Measurements from ENCODE around the gene RENBP.
"Not testable (repeated sequence)": the region's sequence is repeated elsewhere in the genome, so short reads cannot be mapped to it uniquely, and the experiment has no call there.

Gene RENBP

GRCh38 chrX:153944140-153944799, at the start of gene RENBP:
Gene RENBP, minus strand, starts transcription at chrX:153944643. Its CDS starts 33 bp downstream, at chrX:153944610.
- DNase-seq (ENCODE audit: low read depth in 2 of 2), result no peak

- no peak for DNase-seq (ENCODE audit: low read depth in 2 of 2)
Observed at GRCh38 chrX:153993978-153994377, 49.5 kb upstream of the RENBP start.

GRCh38 chrX:153993079-153993478, 48.6 kb upstream of the RENBP start:
- no peak for DNase-seq (ENCODE audit: low read depth in 2 of 2)

- no peak for DNase-seq (ENCODE audit: low read depth in 2 of 2)
Observed at GRCh38 chrX:153992180-153992579, 47.7 kb upstream of the RENBP start.

- no peak for DNase-seq (ENCODE audit: low read depth in 2 of 2)
Observed at GRCh38 chrX:153991013-153991580, 46.7 kb upstream of the RENBP start.

GRCh38 chrX:153989973-153990655, 45.7 kb upstream of the RENBP start:
- DNase-seq (ENCODE audit: low read depth in 2 of 2), result no peak

- DNase-seq (ENCODE audit: low read depth in 2 of 2), result no peak
Observed at GRCh38 chrX:153988493-153988892, 44.0 kb upstream of the RENBP start.

- DNase-seq (ENCODE audit: low read depth in 2 of 2), result no peak
Observed at GRCh38 chrX:153984351-153985178, 40.1 kb upstream of the RENBP start.

- DNase-seq (ENCODE audit: low read depth in 2 of 2), result no peak
Observed at GRCh38 chrX:153983321-153983801, 38.9 kb upstream of the RENBP start.

- DNase-seq (ENCODE audit: low read depth in 2 of 2), result peak; percentile 59 to 66
Observed at GRCh38 chrX:153981771-153982533, 37.5 kb upstream of the RENBP start.

GRCh38 chrX:153981231-153981630, 36.8 kb upstream of the RENBP start:
- no peak for DNase-seq (ENCODE audit: low read depth in 2 of 2)

- DNase-seq (ENCODE audit: low read depth in 2 of 2), result not testable (repeated sequence)
Observed at GRCh38 chrX:153980394-153980793, 36.0 kb upstream of the RENBP start.

- no peak for DNase-seq (ENCODE audit: low read depth in 2 of 2)
Observed at GRCh38 chrX:153974726-153975286, 30.4 kb upstream of the RENBP start.

GRCh38 chrX:153974003-153974725, 29.7 kb upstream of the RENBP start:
- DNase-seq (ENCODE audit: low read depth in 2 of 2), result no peak

- DNase-seq (ENCODE audit: low read depth in 2 of 2), result no peak
Observed at GRCh38 chrX:153973127-153974002, 28.9 kb upstream of the RENBP start.

GRCh38 chrX:153972368-153973126, 28.1 kb upstream of the RENBP start, which contains the start of gene TMEM187:
Gene TMEM187, plus strand, starts transcription at chrX:153972754. Its CDS starts 9,309 bp downstream, at chrX:153982063.
- peak; percentile 85 to 88 for DNase-seq (ENCODE audit: low read depth in 2 of 2)

- peak; percentile 79 to 89 for DNase-seq (ENCODE audit: low read depth in 2 of 2)
Observed at GRCh38 chrX:153971450-153972367, 27.3 kb upstream of the RENBP start, which contains the start of gene HCFC1. Gene HCFC1, minus strand, starts transcription at chrX:153971818. Its CDS starts 978 bp downstream, at chrX:153970840.

Measured in stimulated activated CD8-positive, alpha-beta memory T cell treated with anti-CD3 and anti-CD28 coated beads, Interleukin-15, amount 100 ng/mL, for 48 hours (primary cell).